IMR-90 (cell line): ENCODE measurements around the gene INPP5F. TPM values are rescaled to one million over a fixed set of nuclear protein-coding genes. Genes with fewer than 3 reads are reported as not detected.

ENCODE experiments used
- ATAC-seq: fragments of 200-7000 bp; cut with Tn5 transposase; 2 replicates; pipeline ENCODE4 v1.9.1; 2020; ENCODE audit warnings: low read depth, mild to moderate bottlenecking, moderate library complexity
- BruUV-seq: library from RNA; stranded (reverse); fragments of 400-500 nt; replicated peaks from 2 replicates; lab custom pipeline; 2021; lab: Mats Ljungman, UMichigan
- CTCF ChIA-PET: fragments of 300-600 bp; formaldehyde crosslinking; extraction: SDS; loops from one replicate; lab custom pipeline; 2021; ENCODE audit warnings: antibody characterized with exemption; lab: Yijun Ruan, JAX
- POLR2A ChIA-PET: fragments of 300-600 bp; sonication (Branson Sonifier 250); formaldehyde crosslinking; loops from one replicate; lab custom pipeline; 2022; ENCODE audit warnings: antibody characterized with exemption; ENCODE audit not compliant: unreplicated experiment; lab: Charles Lee
- DNase-seq: peaks from one replicate; pipeline ENCODE4 v3.0.0; 2013
- H2AFZ ChIP-seq: replicated peaks from 2 replicates; pipeline ENCODE3; 2013; ENCODE audit warnings: low read length, mild to moderate bottlenecking; ENCODE audit not compliant: poor library complexity
- H2AK5ac ChIP-seq: 2 replicates; pipeline ENCODE4 v1.6.1; 2013; ENCODE audit warnings: low read depth, low read length, inconsistent platforms
- H2AK9ac ChIP-seq: replicated peaks from 2 replicates; pipeline ENCODE3; 2013; ENCODE audit warnings: mild to moderate bottlenecking, low read depth, low read length, moderate library complexity; ENCODE audit not compliant: poor library complexity
- H2BK120ac ChIP-seq: 2 replicates; pipeline ENCODE4 v1.6.1; 2013; ENCODE audit warnings: low read depth, low read length, inconsistent platforms
- H2BK15ac ChIP-seq: 3 replicates; pipeline ENCODE4 v1.6.1; 2013; ENCODE audit warnings: low read depth, low read length, inconsistent platforms
- H2BK20ac ChIP-seq: 2 replicates; pipeline ENCODE4 v1.6.1; 2013; ENCODE audit warnings: low read depth, mild to moderate bottlenecking, inconsistent platforms, low read length, moderate library complexity
- H2BK5ac ChIP-seq: 2 replicates; pipeline ENCODE4 v1.6.1; 2013; ENCODE audit warnings: mild to moderate bottlenecking, low read depth, low read length, inconsistent platforms; ENCODE audit not compliant: poor library complexity, severe bottlenecking
- H3K14ac ChIP-seq: replicated peaks from 2 replicates; pipeline ENCODE4 v1.6.1; 2013; ENCODE audit warnings: low read depth, low read length, inconsistent platforms
- H3K18ac ChIP-seq: 2 replicates; pipeline ENCODE4 v1.6.1; 2013; ENCODE audit warnings: low read depth, low read length, control low read depth
- H3K23ac ChIP-seq: 2 replicates; pipeline ENCODE4 v1.6.1; 2013; ENCODE audit warnings: low read depth, low read length, inconsistent platforms
- H3K27ac ChIP-seq: 2 replicates; pipeline ENCODE4 v1.5.1; 2013; ENCODE audit warnings: mild to moderate bottlenecking, control low read depth, low read length; ENCODE audit not compliant: insufficient read depth
- H3K27me3 ChIP-seq: 2 replicates; pipeline ENCODE4 v1.6.1; 2013; ENCODE audit warnings: low read length; ENCODE audit not compliant: control insufficient read depth, insufficient read depth
- H3K36me3 ChIP-seq: 2 replicates; pipeline ENCODE4 v1.6.1; 2013; ENCODE audit warnings: low read length, mixed read lengths; ENCODE audit not compliant: control insufficient read depth, insufficient read depth
- H3K4ac ChIP-seq: 2 replicates; pipeline ENCODE4 v1.6.1; 2013; ENCODE audit warnings: low read depth, low read length, inconsistent platforms
- H3K4me1 ChIP-seq: 2 replicates; pipeline ENCODE4 v1.6.1; 2013; ENCODE audit warnings: low read length, mixed read lengths; ENCODE audit not compliant: control insufficient read depth, insufficient read depth
- H3K4me2 ChIP-seq: 2 replicates; pipeline ENCODE4 v1.6.1; 2013; ENCODE audit warnings: low read depth, mild to moderate bottlenecking, control low read depth, low read length, moderate library complexity
- H3K4me3 ChIP-seq: 2 replicates; pipeline ENCODE4 v1.5.1; 2013; ENCODE audit warnings: low read depth, mild to moderate bottlenecking, control low read depth, low read length, moderate library complexity; ENCODE audit not compliant: insufficient read depth
- H3K56ac ChIP-seq: 2 replicates; pipeline ENCODE4 v1.6.1; 2013; ENCODE audit warnings: low read length, inconsistent platforms; ENCODE audit not compliant: insufficient read depth; ENCODE audit errors: extremely low read depth
- H3K79me1 ChIP-seq, 2 experiments: 2 replicates each; pipeline ENCODE4 v1.6.1; 2013; ENCODE audit warnings: low read length in 2 of 2, inconsistent platforms in 1 of 2, low read depth in 1 of 2
- H3K9ac ChIP-seq: 2 replicates; pipeline ENCODE4 v1.6.1; 2013; ENCODE audit warnings: low read depth, low read length, control low read depth
- H3K9me1 ChIP-seq: 2 replicates; pipeline ENCODE4 v1.6.1; 2013; ENCODE audit warnings: low read length, inconsistent platforms; ENCODE audit not compliant: insufficient read depth
- H3K9me3 ChIP-seq: 2 replicates; pipeline ENCODE4 v1.6.1; 2013; ENCODE audit warnings: low read length; ENCODE audit not compliant: control insufficient read depth, insufficient read depth
- H4K20me1 ChIP-seq: 2 replicates; pipeline ENCODE4 v1.6.1; 2013; ENCODE audit warnings: low read length, inconsistent platforms; ENCODE audit not compliant: insufficient read depth
- H4K5ac ChIP-seq: 2 replicates; pipeline ENCODE4 v1.6.1; 2013; ENCODE audit warnings: mild to moderate bottlenecking, low read depth, low read length, control low read depth
- H4K8ac ChIP-seq, 2 experiments: 2 replicates each; pipeline ENCODE4 v1.6.1; 2013; ENCODE audit warnings: low read depth in 2 of 2, low read length in 2 of 2, control low read depth in 1 of 2, inconsistent platforms in 1 of 2
- H4K91ac ChIP-seq: 2 replicates; pipeline ENCODE4 v1.6.1; 2013; ENCODE audit warnings: low read depth, low read length, inconsistent platforms; ENCODE audit not compliant: insufficient read depth
- BHLHE40 ChIP-seq: fragments of 150-350 bp; IDR thresholded peaks from 2 replicates; pipeline ENCODE4 v1.6.1; 2016; ENCODE audit warnings: mild to moderate bottlenecking, low read depth, low read length
- CEBPB ChIP-seq: IDR thresholded peaks from 2 replicates; pipeline ENCODE4 v1.6.1; 2012; ENCODE audit warnings: low read depth, low read length, improper control_type of control experiment
- CHD1 ChIP-seq: IDR thresholded peaks from 2 replicates; pipeline ENCODE4 v1.6.1; 2012; ENCODE audit warnings: low read depth, low read length, improper control_type of control experiment
- CTCF ChIP-seq: conservative IDR thresholded peaks from 2 replicates; pipeline ENCODE4 v1.5.1; 2012; ENCODE audit warnings: mild to moderate bottlenecking, low read depth, low read length, improper control_type of control experiment
- ELK1 ChIP-seq: fragments of 150-350 bp; IDR thresholded peaks from 2 replicates; pipeline ENCODE4 v1.6.1; 2016; ENCODE audit warnings: low read depth, mild to moderate bottlenecking, low read length, moderate library complexity, borderline replicate concordance
- FOS ChIP-seq: fragments of 150-350 bp; IDR thresholded peaks from 2 replicates; pipeline ENCODE4 v1.6.1; 2016; ENCODE audit warnings: low read depth, low read length
- MAFK ChIP-seq: IDR thresholded peaks from 2 replicates; pipeline ENCODE4 v1.6.1; 2012; ENCODE audit warnings: low read depth, low read length, improper control_type of control experiment
- MAZ ChIP-seq: IDR thresholded peaks from 2 replicates; pipeline ENCODE4 v1.6.1; 2012; ENCODE audit warnings: low read depth, mild to moderate bottlenecking, low read length, improper control_type of control experiment, moderate library complexity, borderline replicate concordance
- MXI1 ChIP-seq: IDR thresholded peaks from 2 replicates; pipeline ENCODE4 v1.6.1; 2012; ENCODE audit warnings: low read depth, mild to moderate bottlenecking, low read length, moderate library complexity, borderline replicate concordance
- NFE2L2 ChIP-seq: fragments of 150-350 bp; IDR thresholded peaks from 2 replicates; pipeline ENCODE4 v1.6.1; 2016; ENCODE audit warnings: low read depth, mild to moderate bottlenecking, low read length
- POLR2A ChIP-seq: IDR thresholded peaks from 2 replicates; pipeline ENCODE4 v1.6.1; 2012; ENCODE audit warnings: mild to moderate bottlenecking, low read depth, low read length
- RAD21 ChIP-seq: IDR thresholded peaks from 2 replicates; pipeline ENCODE4 v1.6.1; 2012; ENCODE audit warnings: low read length, improper control_type of control experiment
- RCOR1 ChIP-seq: IDR thresholded peaks from 2 replicates; pipeline ENCODE4 v1.6.1; 2012; ENCODE audit warnings: mild to moderate bottlenecking, low read length, improper control_type of control experiment; ENCODE audit not compliant: insufficient replicate concordance
- RFX5 ChIP-seq: IDR thresholded peaks from 2 replicates; pipeline ENCODE4 v1.8.0; 2012; ENCODE audit warnings: low read depth, mild to moderate bottlenecking, low read length, moderate library complexity
- SMC3 ChIP-seq: fragments of 150-350 bp; IDR thresholded peaks from 2 replicates; pipeline ENCODE4 v1.6.1; 2016; ENCODE audit warnings: low read depth, mild to moderate bottlenecking, antibody characterized with exemption, low read length, moderate library complexity
- USF2 ChIP-seq: fragments of 150-350 bp; IDR thresholded peaks from 2 replicates; pipeline ENCODE4 v1.6.1; 2017; ENCODE audit warnings: mild to moderate bottlenecking, antibody characterized with exemption, low read length, low read depth
- WGBS, 2 experiments: methylation state at CpG; one replicate each; pipeline versions ENCODE4 v1.1.5 to v1.1.7; 2013; ENCODE audit warnings: missing lambda C conversion rate in 2 of 2; ENCODE audit not compliant: insufficient read length in 1 of 2; ENCODE audit errors: extremely low coverage in 2 of 2; 5-methylcytosine and 5-hydroxymethylcytosine counted together
- dilution Hi-C: fragments of 300-500 bp; cut with HindIII; formaldehyde crosslinking; loops from one replicate; pipeline ENCODE4 v1.14.3; 2018; ENCODE audit warnings: low sequenced_read_pairs; ENCODE audit not compliant: unreplicated experiment
- in situ Hi-C: fragments of 300-500 bp; cut with MboI; formaldehyde crosslinking; loops from 3 replicates; pipeline ENCODE4 v1.14.3; 2019; ENCODE audit warnings: low sequenced_read_pairs, inconsistent platforms, mixed read lengths
- intact Hi-C: fragments of 100-400 bp; cut with micrococcal nuclease; formaldehyde crosslinking; loops from 2 replicates; pipeline ENCODE4 v1.10.0; 2022
- polyA plus RNA-seq, 3 experiments: library from polyadenylated mRNA; depleted of rRNA; stranded (reverse); fragments of >200 nt; gene quantifications; 2 replicates each; pipeline ENCODE4 v1.2.3, GENCODE V29; 2012; ENCODE audit warnings: low replicate concordance in 1 of 3
- total RNA-seq: library from RNA; depleted of rRNA; stranded (reverse); fragments of >200 nt; gene quantifications from 2 replicates; pipeline ENCODE4 v1.2.3, GENCODE V29; 2012

Gene INPP5F
- total and polyA plus RNA-seq, 2 of the 4 experiments (the other 2 are of a cell fraction), result 19.0 to 29.6 TPM

GRCh38 chr10:119815671-119816070 is 89.8 kb downstream of the INPP5F start:
- Histone ChIP-seq H3K56ac (no peak overlapping the region), H2AK5ac (no peak overlapping the region), H3K4me1 (no peaks in the 10 kb centered on the region), H4K91ac (no peak overlapping the region), H3K27ac (no peak overlapping the region), H3K27me3 (no peaks in the 10 kb centered on the region), H3K9me3 (no peaks in the 10 kb centered on the region), H2AFZ (no peak overlapping the region), H3K4me2 (no peak overlapping the region), H3K14ac (no peak overlapping the region), H3K79me1 (peaks cover 0 to 4% of the 10 kb centered on the region in 2 experiments; a peak in 2 of 4 replicates), H2BK120ac (no peak overlapping the region), H4K5ac (no peak overlapping the region), H3K4me3 (no peak overlapping the region), H3K36me3 (peaks cover 3% of the 10 kb centered on the region; the same call in 1 of the 2 replicates), H3K9me1 (peaks cover 6% of the 10 kb centered on the region; the same call in 1 of the 2 replicates), H4K20me1 (no peaks in the 10 kb centered on the region), H2BK5ac (no peak overlapping the region), H3K4ac (no peak overlapping the region), H2BK20ac (no peak overlapping the region), H2BK15ac (no peak overlapping the region), H3K18ac (no peak overlapping the region), H4K8ac (no peak overlapping the region), H2AK9ac (no peak overlapping the region), H3K23ac (no peak overlapping the region), H3K9ac (no peak overlapping the region)
- no peak for TF ChIP-seq CEBPB
- no peak for TF ChIP-seq CHD1
- no peak for TF ChIP-seq RAD21
- no peak for TF ChIP-seq POLR2A
- TF ChIP-seq MAFK, result no peak
- TF ChIP-seq BHLHE40, result no peak
- no peak for TF ChIP-seq ELK1
- TF ChIP-seq RCOR1, result no peak
- TF ChIP-seq FOS, result no peak
- TF ChIP-seq USF2, result no peak
- TF ChIP-seq RFX5, result no peak
- no peak for TF ChIP-seq MAZ
- no peak for TF ChIP-seq MXI1
- TF ChIP-seq SMC3, result no peak
- TF ChIP-seq CTCF, result no peak
- TF ChIP-seq NFE2L2, result no peak
- POLR2A ChIA-PET, result no interaction called here
- CTCF ChIA-PET, result no interaction called here
- in situ Hi-C loops, result no loop called here
- intact Hi-C loops, result no loop called here
- dilution Hi-C loops, result no loop called here
- ATAC-seq, result no peak
- WGBS, 2 experiments, result 100% methylated on average over 6 of the region's 7 CpGs; no CpG with 5 or more reads in 1 of the 2 experiments
- BruUV-seq, result no TSS peak
- no peak for DNase-seq
